Vagina (tissue), 2 donors: ENCODE data around the gene IGFBP5. TPM values are rescaled to one million over a fixed set of nuclear protein-coding genes. Genes with fewer than 3 reads are reported as not detected.

Experiments used
- DNase-seq, 2 donors: peaks; one replicate each; pipeline ENCODE4 v3.0.0-alpha.2; 2017; ENCODE audit errors: extremely low spot score in 2 of 2
- H3K27ac ChIP-seq: fragments of 200-600 bp; sonication (generic); one replicate; pipeline ENCODE4 v1.5.1; 2019
- H3K27me3 ChIP-seq: fragments of 200-600 bp; sonication (generic); one replicate; pipeline ENCODE4 v1.5.1; 2019
- H3K36me3 ChIP-seq, 2 donors: fragments of 200-600 bp; sonication (generic); one replicate each; pipeline ENCODE4 v1.5.1; 2017 to 2019
- H3K4me1 ChIP-seq: fragments of 200-600 bp; sonication (generic); one replicate; pipeline ENCODE4 v1.5.1; 2019
- H3K4me3 ChIP-seq, 2 donors: fragments of 200-600 bp; sonication (generic); 1 replicate in 1 of 2; 2 replicates in 1 of 2; pipeline ENCODE4 v1.5.1; 2016 to 2019
- H3K9me3 ChIP-seq: fragments of 200-600 bp; sonication (generic); one replicate; pipeline ENCODE4 v1.5.1; 2019
- CTCF ChIP-seq, 3 experiments: fragments of 450-650 bp in 2 of 3; fragments of 200-600 bp in 1 of 3; sonication (generic) in 1 of 3; IDR thresholded peaks; one replicate each; pipeline ENCODE4 v1.5.1; 2017 to 2019; ENCODE audit warnings: antibody characterized with exemption in 3 of 3, mild to moderate bottlenecking in 2 of 3, moderate library complexity in 2 of 3
- POLR2A ChIP-seq, 2 donors: fragments of 450-650 bp; IDR thresholded peaks; one replicate each; pipeline ENCODE4 v1.6.1; 2017; ENCODE audit warnings: antibody characterized with exemption in 2 of 2, mild to moderate bottlenecking in 2 of 2, moderate library complexity in 2 of 2
- POLR2AphosphoS5 ChIP-seq, 2 donors: sonication (generic); formaldehyde crosslinking; IDR thresholded peaks; one replicate each; pipeline ENCODE4 v1.9.0; 2017; ENCODE audit warnings: antibody characterized with exemption in 2 of 2, mild to moderate bottlenecking in 2 of 2, low read depth in 1 of 2; ENCODE audit not compliant: insufficient read depth in 1 of 2
- intact Hi-C: fragments of 100-400 bp; cut with DNase I; formaldehyde crosslinking; loops from one replicate; pipeline ENCODE4 v1.15.1; 2023
- total RNA-seq: library from RNA; depleted of rRNA; stranded (reverse); fragments of >200 nt; gene quantifications from one replicate; pipeline ENCODE4 v1.2.3, GENCODE V29; 2016

Gene IGFBP5
- total RNA-seq, 1 donor from 2014 or later, result 1,041 TPM

DNA sequence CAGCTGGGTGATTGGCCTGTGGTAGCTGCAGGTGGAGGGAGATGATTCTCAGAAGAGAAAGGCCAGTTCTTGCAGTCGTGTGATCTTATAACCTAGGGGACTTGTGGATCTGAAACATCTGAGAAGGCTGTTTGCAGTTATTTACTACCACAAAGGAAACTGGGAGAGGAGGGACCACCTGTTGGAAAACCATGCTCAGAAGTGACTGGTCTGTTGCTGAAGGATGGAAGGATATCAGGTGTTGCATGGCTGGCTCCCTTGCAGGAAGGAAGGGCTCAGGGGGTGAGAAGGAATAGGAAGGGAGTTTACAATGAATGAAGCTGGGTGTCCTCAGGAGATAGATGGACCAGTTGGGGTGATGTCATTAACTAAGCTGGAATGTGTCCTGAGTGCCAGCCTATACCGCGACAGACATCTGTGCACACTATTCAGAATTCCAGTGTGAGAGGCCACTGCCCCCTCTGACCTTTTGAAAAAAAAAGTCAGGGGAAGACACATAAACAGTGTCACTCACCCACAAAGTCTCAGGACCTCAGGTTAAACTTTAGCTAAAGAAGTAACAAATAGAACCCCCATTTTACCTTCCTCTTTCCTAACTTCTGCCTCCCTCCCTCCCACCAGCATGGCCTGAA lies 44.6 kb downstream of the IGFBP5 start:
- H3K27me3 ChIP-seq, result no peaks in the 10 kb centered on the region
- TF ChIP-seq CTCF (IDR thresholded peaks at IDR 0.05) (no peak), POLR2A (IDR thresholded peaks at IDR 0.05) (no peak), POLR2AphosphoS5 (IDR thresholded peaks at IDR 0.05; ENCODE audit: insufficient read depth in 1 of 2, low read depth in 1 of 2) (no peak)
- intact Hi-C loops, result no loop called here
- no peak overlapping the region for H3K4me3 ChIP-seq
- no peaks in the 10 kb centered on the region for H3K36me3 ChIP-seq
- no peak for DNase-seq
- no peaks in the 10 kb centered on the region for H3K9me3 ChIP-seq
- H3K4me1 ChIP-seq, result peaks cover 8% of the 10 kb centered on the region
- no peak overlapping the region for H3K27ac ChIP-seq

- no peak overlapping the region for H3K4me3 ChIP-seq
- H3K27ac ChIP-seq, result no peak overlapping the region
- H3K4me1 ChIP-seq, result peaks cover 10% of the 10 kb centered on the region
- no peaks in the 10 kb centered on the region for H3K9me3 ChIP-seq
- no peak for DNase-seq
- no peaks in the 10 kb centered on the region for H3K36me3 ChIP-seq
- no peaks in the 10 kb centered on the region for H3K27me3 ChIP-seq
- TF ChIP-seq POLR2AphosphoS5 (IDR thresholded peaks at IDR 0.05; ENCODE audit: insufficient read depth in 1 of 2, low read depth in 1 of 2), result no peak
- no peak for TF ChIP-seq CTCF (IDR thresholded peaks at IDR 0.05)
- TF ChIP-seq POLR2A (IDR thresholded peaks at IDR 0.05), result no peak
- intact Hi-C loops, result no loop called here
Measured at GRCh38 chr2:216649574-216649973, 45.8 kb downstream of the IGFBP5 start.

- Histone ChIP-seq H3K27ac (no peak overlapping the region), H3K4me1 (peaks cover 21% of the 10 kb centered on the region), H3K4me3 (no peak overlapping the region), H3K27me3 (no peaks in the 10 kb centered on the region), H3K9me3 (no peaks in the 10 kb centered on the region), H3K36me3 (no peaks in the 10 kb centered on the region)
- DNase-seq, result no peak
- no peak for TF ChIP-seq POLR2AphosphoS5 (IDR thresholded peaks at IDR 0.05; ENCODE audit: insufficient read depth in 1 of 2, low read depth in 1 of 2)
- no peak for TF ChIP-seq POLR2A (IDR thresholded peaks at IDR 0.05)
- no peak for TF ChIP-seq CTCF (IDR thresholded peaks at IDR 0.05)
- intact Hi-C loops, result no loop called here
Measured at GRCh38 chr2:216648105-216648504, 47.2 kb downstream of the IGFBP5 start.

- DNase-seq, result no peak
- TF ChIP-seq POLR2A (IDR thresholded peaks at IDR 0.05) (no peak), CTCF (IDR thresholded peaks at IDR 0.05) (no peak), POLR2AphosphoS5 (IDR thresholded peaks at IDR 0.05; ENCODE audit: insufficient read depth in 1 of 2, low read depth in 1 of 2) (no peak)
- no peak overlapping the region for H3K4me3 ChIP-seq
- H3K27me3 ChIP-seq, result no peaks in the 10 kb centered on the region
- H3K9me3 ChIP-seq, result no peaks in the 10 kb centered on the region
- intact Hi-C loops, result no loop called here
- H3K4me1 ChIP-seq, result peaks cover 18% of the 10 kb centered on the region
- no peaks in the 10 kb centered on the region for H3K36me3 ChIP-seq
- no peak overlapping the region for H3K27ac ChIP-seq
Measured at GRCh38 chr2:216646116-216646515, 49.2 kb downstream of the IGFBP5 start.

DNA sequence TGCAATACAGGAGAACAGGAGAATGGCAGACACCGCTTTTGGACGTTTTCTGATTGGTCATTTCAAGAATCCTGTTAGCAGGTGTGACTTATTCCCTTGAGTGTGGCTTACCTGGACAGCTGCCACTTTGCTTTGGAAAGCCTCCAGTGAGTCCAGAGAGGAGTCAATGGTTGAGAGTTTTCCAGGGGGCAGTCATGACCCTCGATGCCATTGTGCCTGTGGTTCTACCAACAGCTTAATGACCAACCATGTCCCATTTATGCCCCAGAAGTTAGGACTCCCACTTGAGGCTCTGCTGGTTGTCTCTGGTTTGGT lies 49.8 kb downstream of the IGFBP5 start:
- no peaks in the 10 kb centered on the region for H3K36me3 ChIP-seq
- no peak overlapping the region for H3K27ac ChIP-seq
- no peaks in the 10 kb centered on the region for H3K9me3 ChIP-seq
- no peak for TF ChIP-seq CTCF (IDR thresholded peaks at IDR 0.05)
- no peak for TF ChIP-seq POLR2AphosphoS5 (IDR thresholded peaks at IDR 0.05; ENCODE audit: insufficient read depth in 1 of 2, low read depth in 1 of 2)
- TF ChIP-seq POLR2A (IDR thresholded peaks at IDR 0.05), result no peak
- no peak overlapping the region for H3K4me3 ChIP-seq
- intact Hi-C loops, result no loop called here
- no peak for DNase-seq
- no peaks in the 10 kb centered on the region for H3K27me3 ChIP-seq
- H3K4me1 ChIP-seq, result peaks cover 13% of the 10 kb centered on the region
